SU-DHL-6 (cell line): ENCODE results near the gene DIS3L.
"Not testable (repeated sequence)": the region's sequence is repeated elsewhere in the genome, so short reads cannot be mapped to it uniquely, and the experiment has no call there.

Experiments
- H2AFZ ChIP-seq: fragments of 200-600 bp; sonication (generic); 2 replicates; pipeline ENCODE4 v1.6.1; 2014; ENCODE audit warnings: low read depth, mild to moderate bottlenecking, moderate library complexity, mixed read lengths, antibody characterized with exemption, low read length; ENCODE audit not compliant: severe bottlenecking
- H3F3A ChIP-seq: fragments of 200-600 bp; shearing (Covaris generic); 2 replicates; pipeline ENCODE4 v1.6.0; 2016; ENCODE audit warnings: antibody characterized with exemption, mild to moderate bottlenecking; ENCODE audit not compliant: insufficient read depth
- H3K27ac ChIP-seq: fragments of 200-600 bp; sonication (generic); 2 replicates; pipeline ENCODE4 v1.5.1; 2016; ENCODE audit warnings: low read depth, mild to moderate bottlenecking, low read length, moderate library complexity, mixed read lengths
- H3K27me3 ChIP-seq: fragments of 200-600 bp; sonication (generic), shearing (Covaris generic); 2 replicates; pipeline ENCODE4 v1.6.0; 2014; ENCODE audit warnings: mild to moderate bottlenecking, low read length
- H3K36me3 ChIP-seq: fragments of 200-600 bp; sonication (generic); 2 replicates; pipeline ENCODE4 v1.6.1; 2014; ENCODE audit warnings: mild to moderate bottlenecking, low read length, mixed read lengths
- H3K4me2 ChIP-seq: fragments of 300-600, 200-600 bp; shearing (Covaris generic), sonication (generic); 2 replicates; pipeline ENCODE4 v1.6.0; 2014; ENCODE audit warnings: low read length, low read depth, mild to moderate bottlenecking; ENCODE audit not compliant: poor library complexity, severe bottlenecking
- H3K4me3 ChIP-seq: fragments of 200-600 bp; sonication (generic); 2 replicates; pipeline ENCODE4 v1.5.1; 2014; ENCODE audit warnings: antibody characterized with exemption, low read length, mild to moderate bottlenecking, mixed read lengths; ENCODE audit not compliant: insufficient read depth, poor library complexity, severe bottlenecking
- H3K79me2 ChIP-seq: fragments of 200-600 bp; sonication (generic); 2 replicates; pipeline ENCODE4 v1.6.1; 2014; ENCODE audit warnings: mild to moderate bottlenecking, low read length, moderate library complexity; ENCODE audit not compliant: insufficient read depth
- H3K9ac ChIP-seq: fragments of 200-600 bp; sonication (generic); 2 replicates; pipeline ENCODE4 v1.7.0; 2014; ENCODE audit warnings: mild to moderate bottlenecking, low read length
- H3K9me2 ChIP-seq: fragments of 200-600 bp; sonication (generic); replicated peaks from 2 replicates; pipeline ENCODE4 v1.6.1; 2014; ENCODE audit warnings: low read length; ENCODE audit not compliant: insufficient read depth
- H3K9me3 ChIP-seq: fragments of 200-600 bp; sonication (generic); 2 replicates; pipeline ENCODE4 v1.6.1; 2014; ENCODE audit warnings: low read length, mixed read lengths; ENCODE audit not compliant: insufficient read depth
- H4K20me1 ChIP-seq: fragments of 200-600 bp; sonication (generic); 2 replicates; pipeline ENCODE4 v1.6.1; 2014; ENCODE audit warnings: low read depth, mild to moderate bottlenecking, antibody characterized with exemption, low read length, moderate library complexity, mixed read lengths
- CTCF ChIP-seq: fragments of 200-600 bp; sonication (generic); IDR thresholded peaks from one replicate; pipeline ENCODE4 v1.5.1; 2017; ENCODE audit warnings: antibody characterized with exemption, mild to moderate bottlenecking, low read length, moderate library complexity; ENCODE audit not compliant: insufficient read depth, poor library complexity, severe bottlenecking
- EZH2phosphoT487 ChIP-seq: fragments of 200-600 bp; sonication (generic), shearing (Covaris generic); conservative IDR thresholded peaks from 2 replicates; pipeline ENCODE4 v1.6.1; 2018; ENCODE audit warnings: mild to moderate bottlenecking, antibody characterized with exemption, low read length, moderate library complexity, mixed read lengths

The DIS3L gene

GRCh38 chr15:66256692-66257091, 36.7 kb upstream of the DIS3L start:
- H3K9ac ChIP-seq = no peak overlapping the region
- no peak overlapping the region for H3K4me2 ChIP-seq
- no peaks in the 10 kb centered on the region for H3K79me2 ChIP-seq
- H3K9me2 ChIP-seq = no peaks in the 10 kb centered on the region
- no peaks in the 10 kb centered on the region for H3K9me3 ChIP-seq
- H4K20me1 ChIP-seq = no peaks in the 10 kb centered on the region
- TF ChIP-seq CTCF (no peak), EZH2phosphoT487 (no peak)
- H3K36me3 ChIP-seq = no peaks in the 10 kb centered on the region
- no peak overlapping the region for H2AFZ ChIP-seq
- no peak overlapping the region for H3K27ac ChIP-seq
- H3K4me3 ChIP-seq = no peak overlapping the region
- H3K27me3 ChIP-seq = no peaks in the 10 kb centered on the region; the same call in 1 of the 2 replicates
- no peaks in the 10 kb centered on the region for H3F3A ChIP-seq

DNA sequence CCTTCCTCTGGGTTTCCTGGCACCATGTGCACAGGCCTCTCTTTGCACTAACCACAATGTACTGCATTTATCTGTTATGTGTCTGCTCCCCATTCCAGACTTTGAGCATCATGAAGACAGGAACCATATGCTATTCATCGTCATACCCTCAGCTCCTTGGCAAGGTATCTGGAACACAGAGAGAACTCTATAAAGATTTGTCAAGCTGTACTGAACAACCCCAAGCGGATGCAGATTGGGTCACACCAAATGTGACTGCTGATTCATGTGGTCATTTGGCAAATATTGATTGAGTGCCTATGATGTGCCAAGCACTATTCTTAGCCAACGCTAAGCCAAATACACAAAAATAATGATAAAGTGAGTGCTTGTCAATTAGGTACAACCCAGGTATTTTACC, 32.3 kb upstream of the DIS3L start:
- Histone ChIP-seq H3K27me3 (no peaks in the 10 kb centered on the region; the same call in 1 of the 2 replicates), H2AFZ (no peak overlapping the region), H3K4me2 (no peak overlapping the region), H3K79me2 (no peaks in the 10 kb centered on the region), H3K27ac (no peak overlapping the region), H3K9ac (no peak overlapping the region), H3K9me2 (no peaks in the 10 kb centered on the region), H4K20me1 (no peaks in the 10 kb centered on the region), H3F3A (no peaks in the 10 kb centered on the region), H3K36me3 (no peaks in the 10 kb centered on the region; the same call in 1 of the 2 replicates), H3K9me3 (peaks cover 6% of the 10 kb centered on the region; the same call in 1 of the 2 replicates), H3K4me3 (no peak overlapping the region)
- TF ChIP-seq EZH2phosphoT487 (no peak), CTCF (no peak)

DNA sequence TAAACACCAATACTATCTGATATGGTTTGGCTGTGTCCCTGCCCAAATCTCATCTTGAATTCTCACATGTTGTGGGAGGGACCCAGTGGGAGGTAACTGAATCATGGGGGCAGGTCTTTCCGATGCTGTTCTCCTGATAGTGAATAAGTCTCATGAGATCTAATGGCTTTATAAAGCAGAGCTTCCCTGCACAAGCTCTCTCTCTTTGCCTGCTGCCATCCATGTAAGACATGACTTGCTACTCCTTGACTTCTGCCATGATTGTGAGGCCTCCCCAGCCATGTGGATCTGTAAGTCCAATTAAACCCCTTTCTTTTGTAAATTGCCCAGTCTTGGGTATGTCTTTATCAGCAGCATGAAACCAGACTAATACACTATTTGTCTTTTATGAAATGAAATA, 30.5 kb upstream of the DIS3L start:
- H3F3A ChIP-seq, H3K36me3 ChIP-seq, H2AFZ ChIP-seq, H3K9me3 ChIP-seq, H3K9ac ChIP-seq, H3K4me3 ChIP-seq, H3K4me2 ChIP-seq, H4K20me1 ChIP-seq, H3K27me3 ChIP-seq, H3K27ac ChIP-seq, H3K79me2 ChIP-seq, H3K9me2 ChIP-seq: not testable (repeated sequence)

DNA sequence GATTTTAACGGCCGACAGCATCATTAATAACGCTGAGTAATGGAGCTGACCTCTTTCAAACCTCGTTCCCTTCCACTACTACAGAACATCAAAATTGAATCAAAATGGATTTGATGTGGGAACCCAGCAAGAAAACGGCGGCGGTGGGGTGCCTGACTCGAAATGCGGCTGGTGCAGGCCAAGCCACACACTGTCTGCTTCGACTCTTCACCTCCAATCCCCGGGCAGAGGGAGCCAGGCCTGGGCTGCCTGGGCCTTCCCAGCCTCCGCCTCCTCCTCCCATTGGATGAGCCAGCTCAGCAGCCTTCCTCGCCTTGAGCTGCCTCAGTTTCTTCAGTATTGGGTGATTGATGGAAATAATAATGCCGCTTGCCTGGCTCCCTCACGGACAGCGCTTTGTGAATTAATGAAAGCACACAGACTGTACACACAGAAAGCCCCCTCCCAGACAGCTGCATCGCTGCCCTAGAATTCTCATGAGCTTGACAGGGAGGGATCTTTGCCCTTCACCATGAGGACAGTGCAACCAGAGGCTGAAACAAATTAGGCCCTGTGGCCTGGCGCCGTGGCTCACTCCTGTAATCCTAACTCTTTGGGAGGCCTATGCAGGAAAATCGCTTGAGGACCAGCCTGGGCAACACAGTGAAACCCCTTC, 28.4 kb upstream of the DIS3L start:
- Histone ChIP-seq H3K27ac (no peak overlapping the region), H3K9me2 (no peaks in the 10 kb centered on the region), H3K4me2 (no peak overlapping the region), H3K4me3 (no peak overlapping the region), H3K79me2 (no peaks in the 10 kb centered on the region), H2AFZ (no peak overlapping the region), H3K9ac (no peak overlapping the region), H3K9me3 (peaks cover 6% of the 10 kb centered on the region; the same call in 1 of the 2 replicates), H3F3A (no peaks in the 10 kb centered on the region), H3K36me3 (no peaks in the 10 kb centered on the region; the same call in 1 of the 2 replicates), H4K20me1 (no peaks in the 10 kb centered on the region), H3K27me3 (no peaks in the 10 kb centered on the region)
- TF ChIP-seq CTCF (no peak), EZH2phosphoT487 (no peak)
